Activated T-helper 1 cell treated with anti-CD3 and anti-CD28 coated beads, Interleukin-2, amount 50 U/mL, for 16 hours (primary cell): Measurements from ENCODE around the gene ARHGAP31.
"Not testable (repeated sequence)": the region's sequence is repeated elsewhere in the genome, so short reads cannot be mapped to it uniquely, and the experiment has no call there.

ENCODE experiments used
- DNase-seq, 2 donors: peaks; one replicate each; pipeline ENCODE4 v3.0.0-alpha.2; 2020; ENCODE audit warnings: low read depth in 1 of 2, low spot score in 1 of 2

ARHGAP31 gene

DNA sequence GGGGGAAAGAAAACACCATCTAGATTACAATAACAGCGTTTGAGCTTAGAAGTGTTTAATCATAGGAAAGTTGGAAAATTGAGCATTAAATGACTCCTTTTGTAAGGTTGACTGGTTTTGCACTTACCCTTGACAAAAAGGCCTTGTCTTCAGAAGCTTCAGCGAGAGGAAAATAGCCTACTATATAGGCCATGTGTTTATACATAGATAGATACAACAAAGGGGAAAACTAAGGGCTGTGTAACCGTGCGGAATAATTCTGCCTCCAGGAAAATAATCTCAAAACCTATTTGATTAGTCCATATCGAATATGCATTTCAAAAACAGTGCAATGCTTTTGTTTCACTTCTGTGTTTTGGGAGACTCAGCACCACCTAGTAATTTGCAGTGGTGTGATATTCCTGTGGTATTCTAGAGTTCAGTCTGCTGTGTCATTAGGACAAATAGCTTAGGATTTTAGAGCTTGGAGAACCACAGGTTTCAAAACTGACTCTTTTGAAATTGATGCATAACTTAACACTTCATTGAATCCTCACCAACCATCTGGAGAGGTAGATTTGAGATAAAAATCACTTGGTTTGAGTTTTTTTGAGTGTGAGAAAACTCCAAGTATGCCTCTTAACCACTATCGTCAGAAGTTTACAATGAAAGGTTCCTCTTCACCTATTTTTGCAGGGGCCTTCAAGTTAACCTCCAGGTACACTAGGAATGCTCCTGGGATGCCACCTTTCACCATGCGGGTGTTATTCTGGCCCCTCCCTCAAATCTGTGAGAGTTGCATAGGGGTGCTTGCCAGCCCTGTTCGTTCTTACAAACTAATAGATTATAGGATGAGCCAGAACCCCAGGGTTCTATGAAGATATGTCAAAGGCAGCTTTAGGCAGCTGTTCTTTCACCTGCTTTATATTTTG lies 1.9 kb downstream of the ARHGAP31 start:
- no peak for DNase-seq

DNA sequence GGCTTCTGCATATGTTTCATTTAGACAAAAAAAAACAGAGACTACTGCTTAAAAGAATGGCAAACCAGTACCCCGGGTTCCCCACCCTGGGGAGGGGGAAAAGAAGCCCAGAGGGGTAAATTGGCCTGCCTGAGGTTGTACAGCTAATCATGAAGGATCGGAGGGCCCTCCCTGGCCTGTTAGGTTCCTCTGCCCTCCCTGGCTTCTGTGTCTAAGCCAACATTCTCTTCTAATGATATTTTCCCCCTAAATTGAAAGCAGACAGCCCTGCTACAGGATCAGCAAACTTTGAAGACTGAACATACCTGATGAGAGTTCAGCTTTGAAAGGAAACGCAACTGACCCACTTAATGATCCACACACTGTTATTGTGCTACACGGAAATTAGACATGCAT lies 2.5 kb downstream of the ARHGAP31 start:
- DNase-seq = no peak

DNA sequence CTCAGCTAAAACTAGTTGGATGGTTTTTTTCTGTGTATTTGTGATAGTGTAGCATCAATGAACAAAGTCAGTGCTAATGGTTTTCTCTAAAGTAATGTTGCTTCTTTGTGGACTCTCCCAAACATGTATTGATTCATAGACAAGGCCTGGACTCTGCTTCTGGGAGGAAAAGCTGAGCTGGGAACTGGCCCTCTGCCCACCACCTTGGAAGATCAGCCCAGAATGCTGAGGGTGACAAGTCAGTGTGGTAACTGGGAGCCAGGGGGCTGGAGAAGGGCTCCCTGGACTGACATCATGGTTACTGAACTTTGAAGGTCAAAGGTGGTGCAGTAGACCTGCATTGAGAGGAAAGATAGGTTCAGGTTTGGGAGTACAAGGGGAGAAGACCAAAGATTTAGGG lies 3.0 kb downstream of the ARHGAP31 start:
- no peak for DNase-seq

DNA sequence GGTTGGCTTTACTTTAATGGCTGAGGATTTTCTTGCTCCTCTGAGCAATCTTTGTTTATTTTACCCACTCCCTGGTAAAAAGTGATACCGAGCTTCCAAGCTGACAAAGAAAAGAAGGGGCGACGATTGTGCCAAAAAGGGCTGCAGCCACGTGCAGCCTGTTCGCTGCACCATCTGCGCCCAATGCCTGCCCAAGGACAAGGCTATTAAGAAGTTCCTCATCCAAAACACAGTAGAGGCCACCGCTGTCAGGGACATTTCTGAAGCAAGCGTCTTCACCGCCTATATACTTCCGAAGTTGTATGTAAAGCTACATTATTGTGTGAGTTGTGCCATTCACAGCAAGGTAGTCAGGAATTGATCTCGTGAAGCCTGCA lies 4.4 kb downstream of the ARHGAP31 start:
- DNase-seq = no peak

DNA sequence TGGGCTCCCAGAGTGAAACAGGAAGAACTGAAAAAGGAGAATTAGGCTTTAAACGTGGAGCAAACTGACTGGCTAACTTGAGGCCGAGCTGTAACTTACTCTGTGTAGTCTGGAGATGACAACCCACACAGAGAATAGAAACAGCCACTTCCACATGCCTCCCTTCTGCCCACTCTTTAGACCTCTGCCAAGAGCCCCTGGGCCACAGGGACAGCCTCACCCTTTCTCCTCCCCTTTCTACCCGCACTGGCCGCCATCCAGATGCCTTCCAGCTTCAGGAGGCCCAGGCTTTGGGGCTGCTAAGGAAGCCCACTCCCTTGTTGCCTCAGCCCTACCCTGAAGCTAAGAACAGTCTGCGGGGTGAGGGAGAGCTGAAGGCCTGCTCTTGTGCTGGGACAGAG lies 6.8 kb downstream of the ARHGAP31 start:
- DNase-seq = no peak

DNA sequence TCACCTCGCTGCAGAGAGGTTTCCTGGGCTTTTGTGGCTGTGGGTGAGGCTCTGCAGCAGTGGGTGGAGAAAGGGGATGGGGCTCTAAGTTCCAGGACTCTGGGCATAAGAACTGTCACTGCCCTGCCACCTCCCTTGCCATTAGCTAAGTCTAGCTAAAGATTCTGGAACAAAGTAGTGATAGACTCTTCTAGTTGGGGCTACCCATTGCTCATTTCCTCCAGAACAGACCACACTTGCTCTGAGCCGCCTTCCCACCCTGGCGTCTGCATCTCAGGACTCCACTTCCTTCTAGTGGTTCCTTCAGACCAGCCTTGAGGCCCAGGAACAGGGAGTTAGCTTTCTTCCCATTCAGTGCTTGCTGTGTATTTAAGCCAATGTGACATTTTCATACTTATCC lies 7.5 kb downstream of the ARHGAP31 start:
- DNase-seq = no peak

DNA sequence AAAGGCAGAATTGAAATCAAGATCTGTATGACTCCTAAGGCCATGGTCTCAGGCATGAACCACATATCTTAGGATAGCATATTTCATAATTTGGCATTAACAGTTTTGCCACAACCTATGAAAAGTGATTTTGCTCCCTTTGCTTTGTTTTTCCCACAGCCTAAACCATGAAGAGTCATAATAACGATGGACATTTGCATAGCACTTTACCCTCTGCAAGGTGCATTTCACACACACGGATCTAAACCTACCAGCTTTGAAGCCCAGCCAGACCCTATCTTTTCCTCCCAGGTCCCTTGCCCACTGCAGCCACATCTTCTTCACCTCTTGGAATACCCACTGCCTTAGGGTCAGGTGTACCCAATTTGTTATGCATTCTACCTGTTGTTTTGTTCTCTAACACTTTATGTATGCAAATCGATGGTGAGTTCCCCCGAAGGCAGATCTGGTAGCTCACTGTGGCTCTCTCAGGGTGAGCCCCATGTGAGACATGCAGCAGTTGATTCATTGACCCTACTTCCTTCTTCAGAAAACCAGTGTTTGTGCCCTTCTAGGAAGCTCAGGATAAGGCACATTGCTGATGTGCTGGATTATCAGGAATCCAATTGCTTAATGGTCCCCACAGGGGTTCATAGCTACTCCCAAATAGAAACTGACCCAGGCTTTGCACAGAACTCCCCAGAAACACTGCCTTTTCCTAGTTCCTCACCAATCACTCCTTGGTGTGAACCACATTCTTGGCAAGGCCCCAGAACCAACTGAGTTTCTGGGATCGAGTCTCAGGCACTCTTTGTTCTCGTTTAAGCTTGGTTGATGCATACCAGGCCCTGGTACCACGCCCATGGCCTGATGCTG lies 8.7 kb downstream of the ARHGAP31 start:
- DNase-seq = no peak

DNA sequence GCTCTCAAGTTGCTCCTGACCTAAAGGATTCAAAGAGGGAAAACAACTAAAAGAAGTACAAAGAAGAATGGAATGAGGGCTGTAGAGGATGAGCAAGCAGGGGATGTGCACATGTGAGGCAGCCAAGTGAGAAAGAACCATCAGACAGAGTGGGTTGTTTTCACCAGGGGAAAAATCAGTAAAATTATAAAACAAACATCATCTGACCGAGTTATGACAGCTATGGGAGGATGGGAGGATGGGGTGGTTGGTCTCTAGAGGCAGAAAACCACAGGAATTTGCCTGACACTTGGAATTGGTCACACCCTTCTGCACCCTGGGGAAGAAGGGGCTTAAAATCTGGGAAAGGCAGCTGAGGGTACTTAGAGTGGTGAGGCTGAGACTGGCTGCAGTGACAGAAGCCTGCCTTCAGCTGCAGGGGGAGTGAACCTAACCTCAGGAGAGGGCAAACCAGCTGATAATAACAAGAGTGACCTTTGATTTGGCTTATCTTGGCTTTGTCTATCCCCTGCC lies 10.1 kb downstream of the ARHGAP31 start:
- DNase-seq = no peak

DNA sequence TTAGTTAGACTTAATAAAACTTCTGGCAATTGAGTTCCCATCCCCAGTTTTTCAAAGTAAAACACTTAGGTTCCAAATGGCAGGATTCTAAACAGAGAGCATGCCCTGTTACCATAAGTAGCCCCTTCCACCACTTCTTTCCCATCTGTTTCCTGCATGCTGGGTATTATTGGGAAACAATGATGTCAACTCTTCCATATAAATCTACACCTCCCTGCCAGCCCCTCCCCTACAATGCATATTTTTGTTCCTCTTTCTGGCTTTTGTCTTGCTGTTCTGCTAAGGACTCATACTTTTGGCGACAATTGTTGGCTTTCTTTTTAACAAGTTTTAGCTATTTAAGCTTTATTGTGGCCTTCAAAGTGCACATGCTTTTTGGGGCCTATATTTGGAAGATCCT lies 11.1 kb downstream of the ARHGAP31 start:
- DNase-seq = no peak

DNA sequence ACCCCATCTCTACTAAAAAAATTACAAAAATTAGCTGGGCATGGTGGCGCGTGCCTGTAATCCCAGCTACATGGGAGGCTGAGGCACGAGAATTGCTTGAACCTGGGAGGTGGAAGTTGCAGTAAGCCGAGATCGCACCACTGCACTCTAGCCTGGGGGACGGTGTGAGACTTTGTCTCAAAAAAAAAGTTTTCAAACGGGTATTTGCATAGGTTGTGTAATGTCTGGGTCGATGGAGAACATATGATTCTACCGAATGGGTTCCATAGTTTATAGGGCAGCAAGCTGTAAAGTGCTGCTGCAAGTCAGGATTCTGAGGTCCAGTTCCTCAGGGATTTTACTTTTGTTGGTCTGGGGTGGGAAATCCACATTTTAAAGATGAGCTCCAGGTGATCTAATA lies 12.2 kb downstream of the ARHGAP31 start:
- DNase-seq = not testable (repeated sequence)

DNA sequence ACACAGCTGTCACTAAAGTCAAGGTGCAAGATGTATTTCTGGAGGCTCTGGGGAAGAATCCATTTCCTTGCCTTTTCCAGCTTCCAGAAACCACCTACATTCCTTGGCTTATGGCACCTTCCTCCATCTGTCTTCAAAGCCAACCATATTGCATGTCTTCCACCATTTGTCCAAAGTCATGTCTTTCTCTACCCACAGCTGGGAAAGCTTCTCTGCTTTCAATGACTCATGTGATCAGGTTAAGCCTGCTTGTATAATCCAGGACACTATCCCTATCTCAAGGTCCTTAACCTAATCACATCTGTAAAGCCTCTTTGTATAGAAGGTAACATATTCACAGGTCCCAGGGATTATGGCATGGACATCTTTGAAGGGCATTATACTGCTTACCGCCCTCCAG lies 14.2 kb downstream of the ARHGAP31 start:
- DNase-seq = no peak

DNA sequence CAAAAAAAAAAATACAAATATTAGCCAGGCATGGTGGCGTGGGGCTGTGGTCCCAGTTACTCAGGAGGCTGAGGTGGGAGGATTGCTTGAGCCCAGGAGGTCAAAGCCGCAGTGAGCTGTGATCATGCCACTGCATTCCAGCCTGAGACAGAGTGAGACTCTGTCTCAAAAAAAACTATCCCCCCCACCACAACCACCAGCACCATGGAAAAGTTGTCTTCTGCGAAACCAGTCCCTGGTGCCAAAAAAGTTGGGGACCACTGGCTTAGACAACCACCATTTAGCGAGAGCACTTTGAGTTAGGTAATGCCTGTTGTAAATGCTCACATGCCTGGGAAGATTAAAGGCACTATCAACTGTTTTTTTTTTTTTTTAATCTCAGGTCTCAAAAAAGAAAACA lies 15.4 kb downstream of the ARHGAP31 start:
- DNase-seq = no peak

DNA sequence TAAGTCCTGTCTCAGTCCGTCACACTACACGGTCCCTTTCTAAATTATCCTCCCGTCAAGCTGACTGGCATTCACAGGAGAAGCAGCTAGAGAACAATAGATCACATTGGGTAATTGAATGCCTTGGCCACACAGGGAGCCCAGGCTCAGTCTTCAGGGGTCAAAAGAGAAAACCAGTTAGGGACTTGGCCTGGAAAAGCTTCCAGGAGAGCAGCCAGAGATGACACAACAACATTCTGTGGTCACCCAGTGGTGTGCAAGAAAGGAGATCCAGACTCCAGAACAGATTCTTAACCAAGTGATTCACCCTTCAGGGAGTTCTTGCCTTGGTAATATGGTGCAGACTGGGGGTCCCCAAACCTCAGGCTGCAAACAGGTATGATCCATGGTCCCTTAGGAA lies 15.9 kb downstream of the ARHGAP31 start:
- no peak for DNase-seq

DNA sequence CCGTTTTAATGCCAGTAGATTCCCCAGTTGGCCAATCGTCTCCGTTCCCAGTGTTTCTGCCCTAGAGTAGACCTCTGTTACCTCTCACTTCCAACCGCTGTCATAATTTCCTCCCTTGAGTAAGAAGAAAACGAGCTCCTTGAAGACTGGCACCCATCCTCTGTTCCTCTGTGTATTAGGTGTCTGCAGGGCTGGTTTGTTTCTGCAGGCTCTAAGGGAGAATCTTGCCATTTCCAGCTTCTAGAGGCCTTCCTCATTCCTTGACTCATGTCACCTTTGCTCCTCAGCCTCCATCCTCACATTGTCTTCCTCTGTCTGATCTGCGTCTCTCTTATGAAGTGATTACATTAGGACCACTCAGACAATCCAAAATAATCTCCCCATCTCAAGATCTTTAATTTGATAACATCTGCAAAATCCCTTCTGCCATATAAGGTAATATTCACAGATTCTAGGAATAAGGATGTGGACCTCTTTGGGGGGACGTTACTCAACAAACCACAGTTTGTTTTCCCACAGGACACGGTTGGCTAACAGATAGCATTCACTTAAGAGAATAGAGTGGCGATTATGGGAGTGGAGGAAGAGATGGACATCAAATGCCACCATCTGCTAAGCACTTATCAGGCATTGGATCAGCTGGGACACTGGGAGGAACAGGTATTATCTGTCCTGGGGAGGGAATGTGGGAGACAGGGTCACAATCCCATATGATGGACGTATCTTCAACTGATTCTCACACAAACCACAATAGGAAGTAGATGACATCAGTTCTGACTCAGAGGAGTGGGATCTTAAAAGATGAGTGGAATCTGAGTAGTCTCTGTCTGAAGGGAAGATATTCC lies 17.1 kb downstream of the ARHGAP31 start:
- DNase-seq = no peak

DNA sequence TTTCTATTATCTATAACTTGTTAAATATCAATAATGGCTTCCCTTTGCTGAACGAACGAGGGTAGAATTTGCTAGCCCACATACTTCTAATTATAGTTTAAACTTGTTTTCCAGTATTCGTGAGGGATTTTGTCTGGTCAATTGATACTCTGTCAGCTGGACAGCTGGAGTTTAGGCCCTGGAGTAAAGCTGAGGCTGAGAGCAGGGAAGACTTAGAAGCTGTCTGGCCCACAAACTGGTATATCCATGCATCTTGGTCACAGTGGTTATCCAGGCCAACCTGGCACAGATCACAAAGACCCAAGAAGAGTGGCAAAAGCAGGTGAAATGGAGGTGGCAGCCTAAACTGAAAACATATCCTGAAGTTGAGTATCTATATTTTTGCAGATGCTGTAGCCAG lies 19.3 kb downstream of the ARHGAP31 start:
- DNase-seq = no peak

DNA sequence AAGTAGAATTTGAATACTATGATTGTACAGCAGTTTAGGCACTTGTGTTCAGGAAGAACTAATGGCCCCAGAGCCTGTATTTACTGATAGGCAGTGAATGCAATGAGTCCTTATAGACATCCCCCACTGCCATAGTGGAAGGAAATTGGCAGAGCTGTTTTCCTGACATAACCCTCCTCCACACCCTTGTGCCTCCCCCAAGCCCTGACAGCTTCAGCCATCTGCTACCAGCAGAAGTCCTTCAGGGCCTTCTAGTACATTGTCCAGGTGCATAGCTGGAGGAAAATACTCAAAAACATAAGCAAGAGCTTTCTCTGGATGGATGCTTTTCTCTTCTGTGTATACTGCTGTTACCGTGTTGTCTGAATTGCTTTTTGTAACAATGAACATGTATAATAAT lies 20.6 kb downstream of the ARHGAP31 start:
- no peak for DNase-seq

DNA sequence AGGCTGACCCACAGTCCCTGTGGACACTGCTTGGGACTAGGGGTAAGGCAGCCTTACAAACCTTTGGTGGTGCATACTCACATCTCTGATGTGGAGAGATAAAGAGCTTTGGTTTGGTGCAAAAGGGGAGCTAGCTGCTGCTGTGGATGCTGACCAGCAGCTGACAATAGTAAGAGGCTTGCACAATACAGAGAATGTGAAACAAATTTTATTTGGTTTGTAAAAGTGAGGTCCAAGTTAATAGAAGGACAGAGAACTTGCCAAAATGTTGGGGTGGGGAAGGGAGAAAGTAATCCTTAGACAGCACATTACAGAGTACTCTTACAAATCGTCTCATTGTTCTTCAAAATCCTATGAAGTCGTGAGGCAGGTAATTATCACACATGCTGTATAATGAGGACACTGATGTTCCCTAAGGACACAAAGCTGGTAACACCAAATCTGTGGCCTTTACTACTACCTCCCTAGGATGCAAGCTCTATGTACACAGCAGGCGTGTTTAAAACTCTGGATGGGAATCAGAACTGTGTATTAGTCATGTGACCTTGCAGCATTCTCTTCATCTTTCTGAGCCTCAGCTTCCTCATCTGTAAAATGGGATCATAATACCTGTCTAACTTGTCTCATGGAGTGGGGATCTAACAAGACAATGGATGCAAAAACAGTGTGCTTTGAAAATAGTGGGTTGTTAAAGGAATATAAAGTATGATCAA lies 21.6 kb downstream of the ARHGAP31 start:
- DNase-seq = no peak

DNA sequence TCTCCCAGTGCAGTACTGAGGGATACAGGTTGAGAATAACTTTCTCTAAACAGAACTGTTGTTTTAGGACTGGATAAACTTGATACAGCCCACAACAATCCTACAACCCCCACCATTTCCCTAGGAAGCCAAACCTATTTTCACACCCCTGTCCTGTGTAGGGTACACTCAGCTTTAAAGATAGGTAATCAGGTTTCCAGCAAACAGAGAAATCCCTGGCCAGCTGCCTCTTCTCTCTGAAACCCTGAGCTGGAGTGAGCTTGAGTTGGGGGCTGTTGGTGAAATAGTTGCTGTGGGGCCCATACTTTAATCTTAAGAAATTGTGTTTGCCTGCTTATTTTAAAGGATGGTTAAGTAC lies 22.1 kb downstream of the ARHGAP31 start:
- no peak for DNase-seq

DNA sequence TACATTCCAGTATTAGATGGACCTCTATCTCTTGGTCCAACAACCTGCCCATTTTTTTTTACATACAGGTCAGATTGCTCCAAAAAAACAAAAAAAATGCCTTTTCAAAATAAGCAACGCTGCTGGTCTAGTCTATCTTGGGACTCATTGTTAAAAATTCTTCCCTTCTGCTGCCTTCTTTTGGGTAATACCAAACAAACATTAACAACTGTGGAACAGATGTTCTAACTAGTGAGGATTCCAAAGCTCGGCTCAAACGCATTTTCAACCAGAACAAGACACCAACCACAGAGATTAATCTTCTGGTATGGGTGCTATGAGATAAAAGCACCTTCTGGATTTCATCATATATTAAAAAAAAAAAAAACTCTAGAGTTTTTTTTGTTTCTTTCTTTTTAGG lies 24.7 kb downstream of the ARHGAP31 start:
- DNase-seq = no peak

DNA sequence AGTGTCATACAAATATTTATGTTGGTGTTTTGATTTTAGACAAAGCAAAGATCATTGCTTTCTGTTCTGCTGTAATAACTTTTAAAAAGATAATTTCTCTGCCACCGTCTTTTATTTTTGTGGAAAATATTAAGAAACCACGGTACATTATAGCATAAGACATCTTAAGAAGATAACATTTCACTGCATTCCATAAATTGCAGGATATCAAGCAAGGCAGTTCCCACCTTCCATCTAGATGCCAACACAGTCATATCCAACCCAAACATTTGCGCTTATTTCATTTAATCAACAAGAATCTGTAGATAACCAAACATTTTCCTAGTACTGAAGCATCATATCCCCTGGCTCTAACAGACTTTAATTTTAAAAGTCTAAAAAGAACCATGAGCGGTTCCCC lies 25.1 kb downstream of the ARHGAP31 start:
- no peak for DNase-seq

DNA sequence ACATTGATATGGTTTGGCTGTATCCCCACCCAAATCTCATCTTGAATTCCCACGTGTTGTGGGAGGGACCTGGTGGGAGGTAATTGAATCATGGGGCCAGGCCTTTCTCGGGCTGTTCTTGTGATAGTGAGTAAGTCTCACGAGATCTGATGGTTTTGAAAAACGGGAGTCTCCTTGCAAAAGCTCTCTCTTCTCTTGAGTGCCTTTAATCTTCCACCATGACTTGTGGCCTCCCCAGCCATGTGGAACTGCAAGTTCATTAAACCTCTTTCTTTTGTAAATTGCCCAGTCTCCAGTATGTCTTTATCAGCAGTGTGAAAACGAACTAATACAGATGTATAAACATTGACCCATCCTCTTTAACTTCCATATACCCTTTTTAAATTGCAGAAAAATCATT lies 26.6 kb downstream of the ARHGAP31 start:
- DNase-seq = not testable (repeated sequence)
